ENCODE results near the gene PALD1.

Gene PALD1

GRCh38 chr10:70584366-70584765, 105.8 kb downstream of the PALD1 start:
- H3K27ac ChIP-seq (replicated peaks; ENCODE audit: low read length), result no peak overlapping the region
- no peak overlapping the region for H2BK15ac ChIP-seq (ENCODE audit: low read length)
- DNase-seq (ENCODE audit: low spot score), result no peak
- no peak overlapping the region for H3K4ac ChIP-seq (ENCODE audit: low read length)
- no peaks in the 10 kb centered on the region for H3K9me3 ChIP-seq (replicated peaks in 1 of 2; ENCODE audit: control insufficient read depth in 2 of 2, insufficient read depth in 1 of 2, low read depth in 1 of 2, low read length in 2 of 2)
- H4K8ac ChIP-seq (ENCODE audit: low read depth, low read length), result no peak overlapping the region
- no peak overlapping the region for H2AK5ac ChIP-seq (ENCODE audit: low read depth, low read length)
- peaks cover 0 to 3% (median 0%) of the 10 kb centered on the region in 3 experiments for H3K27me3 ChIP-seq (ENCODE audit: control insufficient read depth in 3 of 3, insufficient read depth in 3 of 3, low read depth in 1 of 3, low read length in 3 of 3)
- no peak overlapping the region for H3K18ac ChIP-seq (ENCODE audit: low read length)
- H3K23ac ChIP-seq (ENCODE audit: low read depth, low read length, poor library complexity), result no peak overlapping the region
- no peak overlapping the region for H3K4me2 ChIP-seq (ENCODE audit: insufficient read depth, low read length, poor library complexity, severe bottlenecking)
- no peak overlapping the region for H2BK12ac ChIP-seq (ENCODE audit: low read length)
- H3K14ac ChIP-seq (ENCODE audit: low read length), result no peak overlapping the region
- H4K91ac ChIP-seq (ENCODE audit: low read depth, low read length, poor library complexity), result no peak overlapping the region
- H2AFZ ChIP-seq (ENCODE audit: low read length), result peak overlapping the region; percentile 67
- WGBS, 2 donors (ENCODE audit: extremely low coverage in 2 of 2, insufficient read length in 2 of 2, insufficient replicate concordance in 1 of 2), result no CpG with 5 or more reads among the region's 11 CpGs
- peaks cover 14 to 22% of the 10 kb centered on the region in 2 donors for H3K4me1 ChIP-seq (ENCODE audit: control insufficient read depth in 2 of 2, insufficient read depth in 1 of 2, low read depth in 1 of 2, low read length in 2 of 2)
- no peak overlapping the region for H2BK5ac ChIP-seq (ENCODE audit: low read length)
- H3K4me3 ChIP-seq (ENCODE audit: low read length in 2 of 2), result no peak overlapping the region
- H2BK120ac ChIP-seq (ENCODE audit: low read depth, low read length), result no peak overlapping the region
- H3K79me1 ChIP-seq (ENCODE audit: low read depth, low read length), result no peaks in the 10 kb centered on the region
- H3K36me3 ChIP-seq (replicated peaks in 1 of 2; ENCODE audit: control insufficient read depth in 2 of 2, insufficient read depth in 2 of 2, low read length in 2 of 2), result no peaks in the 10 kb centered on the region
- no peak overlapping the region for H3K9ac ChIP-seq (ENCODE audit: low read depth, low read length, poor library complexity)

GRCh38 chr10:70584909-70585544, 106.5 kb downstream of the PALD1 start:
- Histone ChIP-seq H3K79me1 (ENCODE audit: low read depth, low read length) (no peaks in the 10 kb centered on the region), H3K4me1 (ENCODE audit: control insufficient read depth in 2 of 2, insufficient read depth in 1 of 2, low read depth in 1 of 2, low read length in 2 of 2) (peaks cover 14 to 22% of the 10 kb centered on the region in 2 donors), H3K18ac (ENCODE audit: low read length) (peak overlapping the region; percentile 82), H3K9ac (ENCODE audit: low read depth, low read length, poor library complexity) (no peak overlapping the region), H3K4me2 (ENCODE audit: insufficient read depth, low read length, poor library complexity, severe bottlenecking) (no peak overlapping the region), H3K9me3 (replicated peaks in 1 of 2; ENCODE audit: control insufficient read depth in 2 of 2, insufficient read depth in 1 of 2, low read depth in 1 of 2, low read length in 2 of 2) (no peaks in the 10 kb centered on the region), H3K27me3 (ENCODE audit: control insufficient read depth in 3 of 3, insufficient read depth in 3 of 3, low read depth in 1 of 3, low read length in 3 of 3) (peaks cover 0 to 3% (median 0%) of the 10 kb centered on the region in 3 experiments), H3K36me3 (replicated peaks in 1 of 2; ENCODE audit: control insufficient read depth in 2 of 2, insufficient read depth in 2 of 2, low read length in 2 of 2) (no peaks in the 10 kb centered on the region), H3K14ac (ENCODE audit: low read length) (no peak overlapping the region), H2BK15ac (ENCODE audit: low read length) (peak overlapping the region; percentile 95), H3K4ac (ENCODE audit: low read length) (no peak overlapping the region), H2AFZ (ENCODE audit: low read length) (peak overlapping the region; percentile 67), H2BK12ac (ENCODE audit: low read length) (peak overlapping the region; percentile 34), H2AK5ac (ENCODE audit: low read depth, low read length) (peak overlapping the region; percentile 56), H3K27ac (replicated peaks; ENCODE audit: low read length) (peak overlapping the region; percentile 44), H2BK5ac (ENCODE audit: low read length) (peak overlapping the region; percentile 48), H3K23ac (ENCODE audit: low read depth, low read length, poor library complexity) (peak overlapping the region; percentile 29), H4K8ac (ENCODE audit: low read depth, low read length) (no peak overlapping the region), H4K91ac (ENCODE audit: low read depth, low read length, poor library complexity) (no peak overlapping the region), H2BK120ac (ENCODE audit: low read depth, low read length) (peak overlapping the region; percentile 19), H3K4me3 (ENCODE audit: low read length in 2 of 2) (no peak overlapping the region)
- no CpG with 5 or more reads among the region's 7 CpGs for WGBS, 2 donors (ENCODE audit: extremely low coverage in 2 of 2, insufficient read length in 2 of 2, insufficient replicate concordance in 1 of 2)
- peak; percentile 44 for DNase-seq (ENCODE audit: low spot score)

- Histone ChIP-seq H3K4ac (ENCODE audit: low read length) (no peak overlapping the region), H4K8ac (ENCODE audit: low read depth, low read length) (no peak overlapping the region), H4K91ac (ENCODE audit: low read depth, low read length, poor library complexity) (no peak overlapping the region), H3K4me3 (ENCODE audit: low read length in 2 of 2) (no peak overlapping the region), H3K36me3 (replicated peaks in 1 of 2; ENCODE audit: control insufficient read depth in 2 of 2, insufficient read depth in 2 of 2, low read length in 2 of 2) (no peaks in the 10 kb centered on the region), H3K27ac (replicated peaks; ENCODE audit: low read length) (no peak overlapping the region), H2BK12ac (ENCODE audit: low read length) (peak overlapping the region; percentile 34), H2AK5ac (ENCODE audit: low read depth, low read length) (peak overlapping the region; percentile 56), H3K4me1 (ENCODE audit: control insufficient read depth in 2 of 2, insufficient read depth in 1 of 2, low read depth in 1 of 2, low read length in 2 of 2) (peaks cover 14 to 22% of the 10 kb centered on the region in 2 donors), H3K79me1 (ENCODE audit: low read depth, low read length) (no peaks in the 10 kb centered on the region), H3K9ac (ENCODE audit: low read depth, low read length, poor library complexity) (no peak overlapping the region), H2BK120ac (ENCODE audit: low read depth, low read length) (peak overlapping the region; percentile 19), H3K4me2 (ENCODE audit: insufficient read depth, low read length, poor library complexity, severe bottlenecking) (no peak overlapping the region), H3K14ac (ENCODE audit: low read length) (no peak overlapping the region), H2BK5ac (ENCODE audit: low read length) (peak overlapping the region; percentile 48), H3K9me3 (replicated peaks in 1 of 2; ENCODE audit: control insufficient read depth in 2 of 2, insufficient read depth in 1 of 2, low read depth in 1 of 2, low read length in 2 of 2) (no peaks in the 10 kb centered on the region), H3K23ac (ENCODE audit: low read depth, low read length, poor library complexity) (peak overlapping the region; percentile 29), H3K18ac (ENCODE audit: low read length) (peak overlapping the region; percentile 82), H2AFZ (ENCODE audit: low read length) (peak overlapping the region; percentile 2), H2BK15ac (ENCODE audit: low read length) (peak overlapping the region; percentile 95), H3K27me3 (ENCODE audit: control insufficient read depth in 3 of 3, insufficient read depth in 3 of 3, low read depth in 1 of 3, low read length in 3 of 3) (peaks cover 0 to 3% (median 0%) of the 10 kb centered on the region in 3 experiments)
- no peak for DNase-seq (ENCODE audit: low spot score)
- WGBS, 2 donors (ENCODE audit: extremely low coverage in 2 of 2, insufficient read length in 2 of 2, insufficient replicate concordance in 1 of 2), result no CpG with 5 or more reads among the region's 8 CpGs
Observed at GRCh38 chr10:70585578-70586169, 107.1 kb downstream of the PALD1 start.

- H2AK5ac ChIP-seq (ENCODE audit: low read depth, low read length), result peak overlapping the region; percentile 0
- H3K27me3 ChIP-seq (ENCODE audit: control insufficient read depth in 3 of 3, insufficient read depth in 3 of 3, low read depth in 1 of 3, low read length in 3 of 3), result peaks cover 0 to 3% (median 0%) of the 10 kb centered on the region in 3 experiments
- no peak overlapping the region for H2AFZ ChIP-seq (ENCODE audit: low read length)
- WGBS, 2 donors (ENCODE audit: extremely low coverage in 2 of 2, insufficient read length in 2 of 2, insufficient replicate concordance in 1 of 2), result no CpG with 5 or more reads among the region's 8 CpGs
- H3K9ac ChIP-seq (ENCODE audit: low read depth, low read length, poor library complexity), result no peak overlapping the region
- H3K36me3 ChIP-seq (replicated peaks in 1 of 2; ENCODE audit: control insufficient read depth in 2 of 2, insufficient read depth in 2 of 2, low read length in 2 of 2), result no peaks in the 10 kb centered on the region
- no peak overlapping the region for H2BK120ac ChIP-seq (ENCODE audit: low read depth, low read length)
- H3K27ac ChIP-seq (replicated peaks; ENCODE audit: low read length), result no peak overlapping the region
- no peak overlapping the region for H3K23ac ChIP-seq (ENCODE audit: low read depth, low read length, poor library complexity)
- H3K4ac ChIP-seq (ENCODE audit: low read length), result no peak overlapping the region
- DNase-seq (ENCODE audit: low spot score), result no peak
- peaks cover 14 to 23% of the 10 kb centered on the region in 2 donors for H3K4me1 ChIP-seq (ENCODE audit: control insufficient read depth in 2 of 2, insufficient read depth in 1 of 2, low read depth in 1 of 2, low read length in 2 of 2)
- H2BK15ac ChIP-seq (ENCODE audit: low read length), result no peak overlapping the region
- no peak overlapping the region for H3K4me3 ChIP-seq (ENCODE audit: low read length in 2 of 2)
- no peaks in the 10 kb centered on the region for H3K9me3 ChIP-seq (replicated peaks in 1 of 2; ENCODE audit: control insufficient read depth in 2 of 2, insufficient read depth in 1 of 2, low read depth in 1 of 2, low read length in 2 of 2)
- no peak overlapping the region for H4K91ac ChIP-seq (ENCODE audit: low read depth, low read length, poor library complexity)
- no peaks in the 10 kb centered on the region for H3K79me1 ChIP-seq (ENCODE audit: low read depth, low read length)
- no peak overlapping the region for H3K18ac ChIP-seq (ENCODE audit: low read length)
- H2BK12ac ChIP-seq (ENCODE audit: low read length), result no peak overlapping the region
- no peak overlapping the region for H3K4me2 ChIP-seq (ENCODE audit: insufficient read depth, low read length, poor library complexity, severe bottlenecking)
- H4K8ac ChIP-seq (ENCODE audit: low read depth, low read length), result no peak overlapping the region
- H2BK5ac ChIP-seq (ENCODE audit: low read length), result no peak overlapping the region
- H3K14ac ChIP-seq (ENCODE audit: low read length), result no peak overlapping the region
Observed at GRCh38 chr10:70586348-70586930, 107.9 kb downstream of the PALD1 start.
